ENCODE data around the gene PARK7.
A peak's percentile ranks its signal among the peaks of the same experiment; 100 is the strongest.
"Not testable (repeated sequence)": the region's sequence is repeated elsewhere in the genome, so short reads cannot be mapped to it uniquely, and the experiment has no call there.

PARK7 gene

DNA sequence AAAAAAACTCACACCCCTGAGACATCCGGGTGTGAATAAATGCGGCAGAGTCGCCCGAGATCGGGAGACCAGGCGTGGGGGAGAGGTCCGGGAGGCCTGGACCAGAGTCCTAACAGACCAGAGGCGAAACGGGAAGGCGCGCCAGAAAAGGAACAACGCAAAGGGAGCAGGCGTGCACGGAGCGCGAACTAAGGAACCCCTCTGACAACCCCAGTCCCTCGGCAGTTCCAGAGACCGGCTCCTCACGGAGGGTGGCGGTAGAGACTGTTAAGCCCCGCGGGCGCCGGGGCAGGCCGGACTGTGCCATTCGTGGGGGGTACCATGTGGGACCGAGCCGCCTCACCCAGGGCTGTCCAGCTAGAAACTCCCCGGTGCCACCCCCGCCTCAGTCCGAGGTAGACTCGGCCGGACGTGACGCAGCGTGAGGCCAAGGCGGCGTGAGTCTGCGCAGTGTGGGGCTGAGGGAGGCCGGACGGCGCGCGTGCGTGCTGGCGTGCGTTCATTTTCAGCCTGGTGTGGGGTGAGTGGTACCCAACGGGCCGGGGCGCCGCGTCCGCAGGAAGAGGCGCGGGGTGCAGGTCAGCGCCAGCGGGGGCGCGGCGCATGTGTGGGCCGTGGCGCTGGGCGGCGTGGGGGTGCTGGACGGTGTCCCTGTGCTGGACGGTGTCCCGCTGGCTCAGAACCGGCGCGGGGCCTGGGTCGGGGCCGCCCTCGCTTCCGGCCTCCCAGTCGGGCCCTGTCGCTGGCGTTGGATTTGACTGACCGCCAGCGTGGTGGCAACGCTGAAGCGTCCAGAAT, at the start of gene PARK7:
TSS of gene PARK7 (plus strand) at position 496 of the 798 bp plus-strand sequence. CDS start 1,075 bp downstream, outside the sequence.
- peak; percentile 100 for DNase-seq (ENCODE audit: low read depth)

DNA sequence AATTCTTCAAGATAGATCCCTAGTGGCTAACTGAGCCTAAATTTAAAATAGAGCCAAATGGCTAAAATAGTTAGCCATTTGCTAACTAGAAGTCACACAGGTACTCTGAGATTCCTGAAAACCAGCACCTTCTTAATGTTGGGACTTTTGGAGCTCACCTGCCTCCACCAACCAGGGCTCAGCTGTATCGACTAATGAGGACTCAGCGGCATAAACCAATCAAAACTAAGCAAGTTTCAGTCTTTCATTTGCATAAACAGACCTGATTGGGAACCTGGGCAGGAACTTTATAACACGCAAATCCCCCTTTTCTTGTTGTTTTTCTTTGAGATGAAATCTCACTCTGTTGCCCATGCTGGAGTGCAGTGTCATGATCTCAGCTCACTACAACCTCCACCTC, 49.4 kb upstream of the PARK7 start:
- no peak for DNase-seq (ENCODE audit: low read depth)

DNA sequence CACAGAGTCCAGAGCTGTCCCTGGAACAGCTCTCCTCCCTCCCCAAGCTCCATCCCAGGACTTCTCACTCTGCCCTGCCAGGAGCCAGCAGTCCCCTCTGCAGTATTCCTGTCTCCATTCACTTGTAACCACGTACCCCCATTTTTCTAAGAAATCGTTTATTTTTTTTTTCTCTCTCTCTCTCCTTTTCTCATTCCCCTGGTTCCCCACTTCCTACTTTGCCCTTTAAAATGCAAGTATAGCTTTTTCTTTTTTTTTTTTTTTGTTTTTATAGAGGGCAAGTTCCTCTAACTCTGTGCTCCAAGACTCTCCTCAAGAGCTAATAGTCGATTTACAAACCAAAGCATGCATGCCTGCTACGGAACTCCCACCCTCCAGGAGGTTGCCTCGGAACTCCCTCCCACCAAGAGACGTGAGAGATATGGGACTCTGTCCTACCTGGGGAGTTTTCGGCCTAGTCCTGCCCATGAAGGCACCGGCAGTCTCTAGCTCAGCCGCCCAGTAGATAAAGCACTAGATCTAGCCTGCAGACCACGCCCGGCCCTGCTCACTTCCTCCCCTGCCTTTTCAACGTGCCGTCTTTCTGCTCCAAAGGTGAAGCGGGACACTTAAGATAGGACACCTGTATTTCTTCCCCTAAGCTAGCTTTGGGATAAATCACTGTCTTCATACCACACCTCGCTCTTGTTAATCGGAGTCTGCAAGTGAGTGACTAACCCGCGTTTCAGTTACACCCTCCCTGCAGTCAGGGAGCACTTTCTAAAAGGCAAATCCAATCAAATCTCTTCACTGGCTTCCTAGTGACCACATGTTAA, 48.6 kb upstream of the PARK7 start:
- DNase-seq (ENCODE audit: low read depth) = no peak

DNA sequence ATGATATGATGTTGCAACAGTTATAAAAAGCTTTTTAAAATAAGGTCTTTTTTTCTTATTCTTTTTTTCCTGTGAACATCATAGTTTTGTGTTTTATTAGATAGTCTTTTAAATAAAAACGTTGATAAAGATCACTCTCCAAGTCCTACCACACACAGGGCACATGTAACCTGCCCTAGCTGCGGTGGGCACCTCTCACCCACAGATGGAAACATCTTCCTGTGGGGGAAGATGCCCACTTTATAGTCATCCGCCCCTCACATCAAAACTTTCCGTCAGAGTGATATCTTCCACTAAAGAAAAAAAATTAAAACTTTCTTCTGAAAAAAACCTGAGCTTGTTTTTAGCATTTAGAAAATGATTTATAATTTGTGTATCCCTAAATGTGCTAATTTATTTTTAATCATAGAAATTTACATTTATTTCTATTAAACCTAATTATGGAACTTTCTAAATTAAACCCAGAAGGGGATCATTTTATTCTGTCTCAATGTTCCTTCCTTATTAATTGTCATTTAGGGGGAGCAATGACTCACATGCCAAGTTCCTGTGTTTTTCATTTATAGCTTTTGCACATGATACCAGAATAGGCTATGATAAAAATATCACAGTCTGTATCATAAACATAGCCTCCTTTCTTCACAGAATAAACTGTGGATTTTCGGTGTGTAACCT, 45.5 kb upstream of the PARK7 start:
- peak; percentile 37 for DNase-seq (ENCODE audit: low read depth)

DNA sequence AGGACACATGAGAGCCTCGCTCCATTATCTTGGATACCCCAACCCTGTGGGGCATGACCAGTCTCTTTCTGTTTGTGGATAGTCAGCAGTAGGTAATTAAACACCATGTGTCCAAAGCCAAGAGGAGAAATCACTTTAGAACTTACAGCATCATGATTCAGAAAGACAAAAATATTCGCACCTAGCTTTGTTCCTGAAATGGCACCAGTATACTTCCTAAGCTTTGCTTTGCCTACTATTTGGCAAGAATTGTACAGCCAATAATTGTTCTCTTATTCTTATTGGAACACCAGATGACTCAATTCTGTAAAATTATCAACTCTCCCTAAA, 45.0 kb upstream of the PARK7 start:
- DNase-seq (ENCODE audit: low read depth) = no peak

DNA sequence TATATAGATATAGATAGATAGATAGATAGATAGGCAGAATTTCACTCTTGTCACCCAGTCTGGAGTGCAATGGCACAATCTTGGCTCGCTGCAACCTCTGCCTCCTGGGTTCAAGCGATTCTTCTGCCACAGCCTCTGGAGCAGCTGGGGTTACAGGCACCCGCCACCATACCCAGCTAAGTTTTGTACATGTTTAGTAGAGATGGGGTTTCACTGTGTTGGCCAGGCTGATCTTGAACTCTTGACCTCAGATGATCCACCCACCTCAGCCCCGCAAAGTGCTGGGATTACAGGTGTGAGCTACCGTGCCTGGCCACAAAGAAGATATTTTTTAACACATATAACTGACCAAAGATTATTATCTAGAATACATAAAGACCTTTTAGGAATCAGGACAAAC, 43.5 kb upstream of the PARK7 start:
- not testable (repeated sequence) for DNase-seq (ENCODE audit: low read depth)

DNA sequence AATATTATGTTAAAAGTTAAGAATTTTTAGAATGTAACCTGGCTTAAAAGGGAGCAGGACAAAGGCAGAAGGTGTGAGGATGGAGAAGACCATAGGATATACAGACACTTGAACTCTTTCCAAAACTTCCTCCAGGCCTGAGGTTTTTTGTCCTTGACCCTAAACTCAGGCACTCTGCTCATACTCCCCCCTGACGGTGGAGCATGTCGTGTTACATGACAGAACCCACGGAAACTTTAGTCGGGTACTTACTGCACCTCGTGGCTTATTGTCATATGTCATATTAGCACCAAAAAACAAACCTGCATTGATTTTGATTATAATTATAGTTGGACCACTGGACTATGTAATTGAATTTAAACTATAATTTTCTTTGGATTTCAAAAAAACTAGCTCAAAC, 41.6 kb upstream of the PARK7 start:
- no peak for DNase-seq (ENCODE audit: low read depth)

GRCh38 chr1:7921796-7922195, 39.7 kb upstream of the PARK7 start:
- no peak for DNase-seq (ENCODE audit: low read depth)

- DNase-seq (ENCODE audit: low read depth) = no peak
Observed at GRCh38 chr1:7922301-7922700, 39.2 kb upstream of the PARK7 start.

- DNase-seq (ENCODE audit: low read depth) = not testable (repeated sequence)
Observed at GRCh38 chr1:7927061-7927460, 34.5 kb upstream of the PARK7 start.

- no peak for DNase-seq (ENCODE audit: low read depth)
Observed at GRCh38 chr1:7928247-7928646, 33.3 kb upstream of the PARK7 start.

DNA sequence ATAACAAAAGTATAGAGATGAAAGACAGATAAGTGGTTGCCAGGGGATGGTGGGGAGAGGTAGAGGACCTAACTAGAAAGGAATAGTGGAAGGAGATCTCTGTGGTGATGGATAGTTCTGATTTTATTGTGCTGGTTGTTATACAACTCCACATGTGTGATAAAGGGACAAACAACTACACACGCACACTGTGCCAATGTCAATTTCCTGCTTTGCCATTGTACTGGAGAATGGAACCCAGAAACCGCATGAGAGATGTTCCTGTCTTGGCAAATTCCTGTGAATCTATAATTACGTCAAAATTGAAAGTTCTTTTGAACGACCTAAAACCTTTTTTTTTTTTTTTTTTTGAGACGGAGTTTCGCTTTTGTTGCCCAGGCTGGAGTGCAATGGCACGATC, 31.9 kb upstream of the PARK7 start:
- no peak for DNase-seq (ENCODE audit: low read depth)

- DNase-seq (ENCODE audit: low read depth) = no peak
Observed at GRCh38 chr1:7930645-7931445, 30.7 kb upstream of the PARK7 start.

- DNase-seq (ENCODE audit: low read depth) = no peak
Observed at GRCh38 chr1:7931446-7931812, 30.1 kb upstream of the PARK7 start.

DNA sequence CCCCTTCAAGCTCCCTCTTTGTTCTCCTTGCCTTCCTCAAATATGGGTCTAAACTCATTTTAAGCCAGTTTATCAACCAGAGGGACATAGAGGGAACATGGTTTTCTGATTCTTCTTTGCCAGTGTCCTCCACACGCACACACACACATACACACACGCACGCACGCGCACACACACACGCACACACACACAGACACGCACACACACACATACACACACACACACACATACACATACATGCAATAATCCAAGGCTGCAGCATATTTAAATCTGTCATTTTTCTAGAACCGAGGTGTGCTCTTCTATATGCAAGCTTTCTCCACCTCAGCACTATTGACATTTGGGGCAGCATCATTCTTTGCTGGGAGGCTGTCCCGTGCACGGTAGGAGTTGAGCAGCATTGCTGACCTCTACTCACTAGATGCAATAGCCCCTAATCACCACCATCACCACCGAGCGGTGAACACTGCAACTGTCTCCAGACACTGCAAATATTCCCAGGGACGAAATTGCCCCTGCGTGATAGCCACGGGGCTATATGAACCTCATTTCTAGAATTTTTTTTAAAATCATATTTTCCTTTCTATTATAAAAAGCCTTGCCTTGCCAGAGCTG, 28.9 kb upstream of the PARK7 start:
- no peak for DNase-seq (ENCODE audit: low read depth)

GRCh38 chr1:7938070-7938469, 23.4 kb upstream of the PARK7 start:
- no peak for DNase-seq (ENCODE audit: low read depth)

GRCh38 chr1:7940034-7940433, 21.5 kb upstream of the PARK7 start:
- DNase-seq (ENCODE audit: low read depth) = no peak

DNA sequence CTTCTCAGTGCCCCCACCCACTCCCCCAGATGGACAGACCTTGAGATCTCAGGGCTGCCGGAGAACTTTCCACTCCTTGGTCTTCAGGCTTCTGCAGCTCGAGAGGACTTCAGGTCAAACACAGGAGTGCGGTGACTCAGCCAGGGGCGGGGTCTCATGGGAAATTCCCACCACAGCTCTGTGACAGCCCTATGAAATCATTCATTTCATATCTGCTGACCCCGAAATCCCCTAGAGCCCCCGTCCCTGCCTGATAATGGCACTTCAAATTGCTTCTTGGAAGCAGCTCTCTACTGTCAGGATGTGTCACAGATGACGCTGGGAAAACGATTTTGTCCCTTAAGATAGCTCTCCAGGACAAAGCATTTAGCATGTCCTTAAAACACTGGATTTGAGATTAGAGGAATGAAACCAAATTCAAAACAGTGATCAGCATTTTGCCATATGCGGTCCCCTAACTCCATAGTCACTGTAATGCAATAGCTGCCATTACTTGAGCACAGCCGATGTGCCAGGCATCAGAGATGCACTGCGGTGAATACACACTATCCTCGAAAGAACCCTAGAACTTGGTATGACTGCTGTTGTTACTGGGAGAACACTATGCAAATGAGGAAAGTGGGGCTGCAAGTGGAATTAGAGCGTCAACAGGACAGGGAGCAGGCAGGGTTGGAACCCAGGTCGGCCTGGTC, 20.6 kb upstream of the PARK7 start, which contains the start of gene TNFRSF9:
TSS of gene TNFRSF9 (minus strand) at position 95 of the 692 bp plus-strand sequence. CDS start 845 bp downstream, outside the sequence.
- peak; percentile 78 for DNase-seq (ENCODE audit: low read depth)

DNA sequence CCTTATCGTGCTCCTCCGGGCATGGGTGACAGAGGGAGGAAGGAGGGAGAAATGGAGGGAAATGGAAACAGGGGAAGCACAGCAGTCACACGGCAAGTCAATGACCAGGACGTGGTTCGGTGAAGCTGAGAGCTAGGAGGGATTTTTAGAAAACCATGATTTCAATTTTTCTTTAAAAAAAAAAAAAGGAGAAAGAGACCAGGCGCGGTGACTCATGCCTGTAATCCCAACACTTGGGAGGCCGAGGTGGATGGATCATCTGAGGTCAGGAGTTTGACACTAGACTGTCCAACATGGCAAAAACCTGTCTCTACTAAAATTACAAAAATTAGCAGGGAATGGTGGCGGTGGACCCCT, 20.1 kb upstream of the PARK7 start:
- DNase-seq (ENCODE audit: low read depth) = no peak

DNA sequence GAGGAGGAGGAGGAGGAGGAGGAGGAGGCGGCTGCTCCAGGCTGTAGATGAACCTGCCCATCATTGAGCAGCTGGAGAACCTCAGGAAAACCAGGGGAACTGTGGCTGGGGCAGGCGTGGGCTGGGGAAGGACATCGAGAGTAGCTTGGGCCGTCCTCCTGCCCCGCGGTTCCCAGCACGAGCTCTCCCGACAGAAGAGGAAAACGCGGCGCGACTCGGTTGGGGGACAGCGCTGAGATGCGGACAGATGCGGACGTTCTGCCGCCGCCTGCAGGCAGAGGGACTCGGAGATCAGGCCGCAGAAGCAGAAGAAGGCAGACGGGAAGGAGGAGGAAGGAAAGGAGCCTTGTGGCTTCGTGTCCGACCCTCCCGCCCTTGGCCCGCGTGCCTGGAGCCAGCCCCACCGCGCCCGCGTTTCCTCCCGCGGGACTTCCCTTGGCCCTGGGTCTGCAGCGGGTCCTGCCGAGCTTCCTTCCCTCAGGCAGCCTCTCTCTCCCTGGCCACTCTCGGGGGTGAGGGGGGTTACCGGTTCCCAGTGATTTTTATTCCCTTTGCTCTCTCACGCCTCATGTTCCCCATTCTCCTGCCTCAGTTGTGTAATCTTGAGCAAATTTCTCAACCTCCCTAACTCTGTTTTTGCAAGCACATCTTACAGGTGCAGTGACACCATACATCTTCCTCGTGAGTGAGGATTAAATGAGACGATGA, 19.1 kb upstream of the PARK7 start:
- peak; percentile 12 for DNase-seq (ENCODE audit: low read depth)
